Esophagus (tissue), 2 donors: Measurements from ENCODE around the gene VPS37B. TPM values are rescaled to one million over a fixed set of nuclear protein-coding genes. Genes with fewer than 3 reads are reported as not detected.
"Not testable (repeated sequence)": the region's sequence is repeated elsewhere in the genome, so short reads cannot be mapped to it uniquely, and the experiment has no call there.

Source experiments
- H3K27ac ChIP-seq, 2 donors: one replicate each; pipeline ENCODE4 v1.5.1; 2013; ENCODE audit warnings: low read depth in 2 of 2, mild to moderate bottlenecking in 2 of 2, inconsistent platforms in 1 of 2, low read length in 1 of 2, moderate library complexity in 1 of 2
- H3K27me3 ChIP-seq, 2 donors: one replicate each; pipeline ENCODE4 v1.6.1; 2013; ENCODE audit warnings: low read length in 2 of 2, control low read depth in 1 of 2, mild to moderate bottlenecking in 1 of 2; ENCODE audit not compliant: insufficient read depth in 2 of 2, control insufficient read depth in 1 of 2
- H3K36me3 ChIP-seq, 2 donors: one replicate each; pipeline ENCODE4 v1.6.1; 2013; ENCODE audit warnings: low read length in 1 of 2; ENCODE audit not compliant: control insufficient read depth in 2 of 2, insufficient read depth in 2 of 2
- H3K4me1 ChIP-seq, 2 donors: one replicate each; pipeline ENCODE4 v1.6.1; 2013; ENCODE audit warnings: low read length in 1 of 2; ENCODE audit not compliant: control insufficient read depth in 2 of 2, insufficient read depth in 2 of 2
- H3K4me3 ChIP-seq, 2 donors: one replicate each; pipeline ENCODE4 v1.5.1; 2013; ENCODE audit warnings: low read length in 2 of 2, mild to moderate bottlenecking in 2 of 2, low read depth in 1 of 2, moderate library complexity in 1 of 2
- H3K9me3 ChIP-seq, 2 donors: one replicate each; pipeline ENCODE4 v1.6.1; 2013; ENCODE audit warnings: mild to moderate bottlenecking in 2 of 2, low read depth in 1 of 2, low read length in 1 of 2, moderate library complexity in 1 of 2; ENCODE audit not compliant: control insufficient read depth in 2 of 2, insufficient read depth in 1 of 2
- WGBS, 2 donors: extraction: QIAGEN DNeasy Blood & Tissue Kit; methylation state at CpG; one replicate each; pipeline ENCODE4 v1.1.7; 2013; 5-methylcytosine and 5-hydroxymethylcytosine counted together
- polyA plus RNA-seq, 2 donors: library from polyadenylated mRNA; stranded (reverse); fragments of 200-250 nt; gene quantifications; one replicate each; pipeline ENCODE4 v1.2.3, GENCODE V29; 2013
- donor health status: healthy with polysubstance abuse.
- donor health status: Bipolar disorder and iron deficiency.

VPS37B gene, protein sequence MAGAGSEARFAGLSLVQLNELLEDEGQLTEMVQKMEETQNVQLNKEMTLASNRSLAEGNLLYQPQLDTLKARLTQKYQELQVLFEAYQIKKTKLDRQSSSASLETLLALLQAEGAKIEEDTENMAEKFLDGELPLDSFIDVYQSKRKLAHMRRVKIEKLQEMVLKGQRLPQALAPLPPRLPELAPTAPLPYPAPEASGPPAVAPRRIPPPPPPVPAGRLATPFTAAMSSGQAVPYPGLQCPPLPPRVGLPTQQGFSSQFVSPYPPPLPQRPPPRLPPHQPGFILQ
- polyA plus RNA-seq: 10 to 100 TPM; 50.2 to 81.4 TPM

DNA sequence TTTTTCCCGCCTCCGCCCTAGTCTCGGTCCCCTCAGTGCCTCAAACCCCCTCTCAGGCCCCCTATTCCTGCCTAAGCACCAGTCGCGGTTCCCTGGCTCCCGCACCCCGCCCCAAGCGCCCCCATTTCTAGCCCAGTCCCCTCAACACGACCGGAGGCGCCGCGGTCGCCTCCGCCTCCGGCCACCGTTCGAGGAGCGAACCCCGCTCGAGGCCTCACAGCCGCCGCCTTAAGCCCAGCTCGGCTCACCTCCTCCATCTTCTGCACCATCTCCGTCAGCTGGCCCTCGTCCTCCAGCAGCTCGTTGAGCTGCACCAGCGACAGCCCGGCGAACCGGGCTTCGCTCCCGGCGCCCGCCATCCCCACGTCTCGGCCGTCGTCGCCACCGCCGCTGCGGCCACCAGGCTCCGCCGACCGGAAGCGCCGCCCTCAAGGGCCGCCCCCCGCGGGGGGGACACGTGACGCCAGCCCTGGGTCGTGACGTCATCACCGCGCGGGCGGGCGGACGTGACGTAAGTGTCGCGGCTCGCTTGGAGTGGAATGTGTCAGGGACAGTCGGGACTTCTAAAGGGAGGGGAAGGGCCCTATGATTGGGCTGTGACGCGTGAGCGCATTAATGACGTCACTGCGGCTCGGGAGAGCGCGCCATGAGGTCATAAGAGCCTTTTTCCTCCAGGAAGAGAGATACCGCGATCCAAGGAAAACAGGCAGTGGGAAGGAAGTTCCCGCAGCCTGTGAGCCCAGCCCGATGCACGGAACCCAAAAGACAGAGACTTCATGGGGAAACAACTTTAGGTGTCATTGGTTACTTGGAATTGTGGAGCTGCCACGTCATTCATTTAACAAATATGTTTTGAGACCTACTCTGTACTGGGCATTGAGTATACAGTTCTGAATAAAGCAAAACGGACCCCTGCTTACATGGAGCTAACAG, at the start of gene VPS37B:
TSS of gene VPS37B (minus strand) at position 421 of the 933 bp plus-strand sequence. CDS start at position 359, 62 bp downstream.
- H3K27me3 ChIP-seq: no peaks in the 10 kb centered on the region
- peak within 1 kb of the TSS; percentile 89 to 95 for H3K27ac ChIP-seq
- peak within 1 kb of the TSS; percentile 74 to 85 for H3K4me3 ChIP-seq
- WGBS, 2 donors: 8 to 10% methylated on average over 66 to 81 of the region's 81 CpGs
- no peaks in the 10 kb centered on the region for H3K9me3 ChIP-seq
- peaks cover 0 to 2% of the 10 kb centered on the region in 2 donors for H3K4me1 ChIP-seq
- no peaks in the 10 kb centered on the region for H3K36me3 ChIP-seq

DNA sequence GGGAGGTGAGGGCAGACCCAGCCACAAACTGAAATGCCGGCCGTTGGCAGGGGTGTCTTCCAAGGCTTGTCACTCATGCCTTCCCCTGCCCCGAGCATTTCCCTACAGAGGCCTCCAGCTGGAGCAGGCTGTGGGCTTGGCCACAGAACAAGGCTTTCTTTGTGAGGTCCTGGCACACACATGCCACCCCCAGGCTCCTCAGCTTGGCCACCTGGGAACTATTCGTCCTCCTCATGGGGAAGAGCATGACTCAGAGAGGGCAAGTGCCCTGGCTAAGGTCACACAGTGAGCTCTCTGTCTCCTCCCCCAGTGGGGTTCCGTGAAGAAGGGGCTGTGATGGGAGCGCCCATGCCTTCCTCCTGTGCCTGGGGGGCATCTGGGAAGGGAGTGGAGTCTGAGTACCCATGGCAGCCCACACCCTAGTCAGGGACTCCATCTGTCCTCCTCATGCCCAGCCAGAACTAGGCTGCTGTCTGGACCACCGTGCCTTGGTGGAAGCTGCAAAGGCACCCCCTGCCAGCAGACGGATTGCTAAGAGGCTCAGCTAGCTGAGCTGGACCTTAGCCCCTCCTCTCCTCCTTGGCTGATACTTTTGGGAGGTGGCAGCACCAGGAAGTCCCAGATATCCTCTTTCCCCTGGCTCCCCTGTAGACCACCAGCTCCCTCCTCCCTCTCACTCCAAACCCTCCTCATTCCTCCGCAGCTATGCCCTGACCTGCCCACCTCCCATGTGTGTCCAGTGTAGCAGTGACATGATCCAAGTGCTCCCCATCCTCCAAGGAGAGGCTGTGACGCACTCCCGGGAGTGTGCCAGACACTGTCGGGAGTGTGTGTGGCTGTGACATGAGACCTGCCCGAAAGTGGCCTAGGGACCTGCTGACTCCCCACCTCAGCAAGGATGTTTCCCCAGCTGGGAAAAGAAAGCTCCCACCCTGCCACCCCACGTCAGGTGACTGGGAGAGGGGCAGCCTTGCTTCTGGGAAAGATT, 49.0 kb upstream of the VPS37B start:
- H3K27ac ChIP-seq: peak overlapping the region in 1 of 2 donors; percentile 34
- no peaks in the 10 kb centered on the region for H3K36me3 ChIP-seq
- H3K4me3 ChIP-seq: no peak overlapping the region
- H3K4me1 ChIP-seq: peaks cover 0 to 37% of the 10 kb centered on the region in 2 donors
- WGBS, 2 donors: 52 to 55% methylated on average over 14 of the region's 14 CpGs
- H3K27me3 ChIP-seq: no peaks in the 10 kb centered on the region
- no peaks in the 10 kb centered on the region for H3K9me3 ChIP-seq

- Histone ChIP-seq H3K27me3 (no peaks in the 10 kb centered on the region), H3K4me1 (peaks cover 0 to 37% of the 10 kb centered on the region in 2 donors), H3K9me3 (no peaks in the 10 kb centered on the region), H3K36me3 (no peaks in the 10 kb centered on the region), H3K4me3 (no peak overlapping the region), H3K27ac (peak overlapping the region in 1 of 2 donors; percentile 59)
- WGBS, 2 donors: 69 to 77% methylated on average over 13 of the region's 13 CpGs
These were observed 47.3 kb upstream of the VPS37B start for GRCh38 chr12:122943196-122943595.

DNA sequence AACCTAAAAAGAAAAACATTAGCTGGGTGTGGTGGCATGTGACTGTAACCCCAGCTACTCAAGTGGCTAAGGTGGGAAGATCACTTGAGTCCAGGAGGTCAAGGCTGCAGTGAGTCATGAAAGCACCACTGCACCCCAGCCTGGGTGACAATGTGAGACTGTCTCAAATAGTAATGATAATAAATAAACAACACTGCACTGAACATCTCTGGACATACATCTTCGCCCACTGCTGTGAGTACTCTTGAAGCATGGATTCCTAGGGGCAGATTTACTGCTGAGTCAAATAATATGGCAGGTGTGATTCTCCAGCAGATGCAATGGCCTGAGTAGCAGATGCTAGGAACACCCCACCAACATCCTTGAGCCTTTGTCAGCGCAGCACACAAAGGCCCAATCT, 46.7 kb upstream of the VPS37B start:
- H3K9me3 ChIP-seq: no peaks in the 10 kb centered on the region
- H3K4me1 ChIP-seq: peaks cover 0 to 35% of the 10 kb centered on the region in 2 donors
- peak overlapping the region in 1 of 2 donors; percentile 59 for H3K27ac ChIP-seq
- no peaks in the 10 kb centered on the region for H3K36me3 ChIP-seq
- H3K4me3 ChIP-seq: no peak overlapping the region
- 93 to 96% methylated on average over 2 of the region's 2 CpGs for WGBS, 2 donors
- no peaks in the 10 kb centered on the region for H3K27me3 ChIP-seq

DNA sequence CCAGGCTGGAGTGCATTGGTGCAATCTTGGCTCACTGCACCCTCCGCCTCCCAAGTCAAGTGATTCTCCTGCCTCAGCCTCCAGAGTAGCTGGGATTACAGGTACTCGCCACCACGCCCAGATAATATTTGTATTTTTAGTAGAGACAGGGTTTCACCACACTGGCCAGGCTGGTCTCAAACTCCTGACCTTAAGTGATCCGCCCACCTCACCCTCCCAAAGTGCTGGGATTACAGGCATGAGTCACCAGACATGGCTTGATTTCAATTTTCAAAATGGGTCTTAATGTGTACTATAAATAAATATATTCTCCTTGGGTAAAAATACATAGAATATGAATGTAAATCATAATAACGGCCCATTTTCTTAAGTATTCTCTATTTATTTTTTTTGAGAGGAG, 45.4 kb upstream of the VPS37B start:
- WGBS, 2 donors: 62 to 75% methylated on average over 5 of the region's 5 CpGs

DNA sequence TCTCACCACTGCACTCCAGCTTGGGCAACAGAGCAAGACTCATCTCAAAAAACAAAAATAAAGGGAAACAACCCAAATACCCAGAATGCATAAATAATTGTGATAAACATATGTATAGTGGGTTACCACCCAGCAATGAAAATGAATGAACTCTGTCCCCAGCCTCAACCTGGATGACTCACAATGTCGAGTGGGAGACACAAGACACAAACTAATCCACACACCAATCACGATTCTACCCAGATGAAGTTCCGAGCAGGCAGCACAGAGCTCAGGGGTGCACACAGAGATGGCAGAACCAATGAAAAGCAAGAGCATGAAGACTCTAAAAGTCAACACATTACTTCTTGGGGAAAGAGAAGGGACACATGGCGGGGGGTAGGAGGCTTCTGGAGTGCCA, 43.2 kb upstream of the VPS37B start:
- Histone ChIP-seq H3K4me1 (peaks cover 0 to 6% of the 10 kb centered on the region in 2 donors), H3K4me3 (no peak overlapping the region), H3K36me3 (no peaks in the 10 kb centered on the region), H3K27ac (no peak overlapping the region), H3K27me3 (no peaks in the 10 kb centered on the region), H3K9me3 (no peaks in the 10 kb centered on the region)
- WGBS, 2 donors: 78 to 87% methylated on average over 4 of the region's 4 CpGs

More for the DNA sequence above, 45.4 kb upstream of the VPS37B start:
- H3K27me3 ChIP-seq, H3K9me3 ChIP-seq, H3K36me3 ChIP-seq, H3K4me3 ChIP-seq, H3K27ac ChIP-seq: not testable (repeated sequence)
- peaks cover 0 to 24% of the 10 kb centered on the region in 2 donors for H3K4me1 ChIP-seq

DNA sequence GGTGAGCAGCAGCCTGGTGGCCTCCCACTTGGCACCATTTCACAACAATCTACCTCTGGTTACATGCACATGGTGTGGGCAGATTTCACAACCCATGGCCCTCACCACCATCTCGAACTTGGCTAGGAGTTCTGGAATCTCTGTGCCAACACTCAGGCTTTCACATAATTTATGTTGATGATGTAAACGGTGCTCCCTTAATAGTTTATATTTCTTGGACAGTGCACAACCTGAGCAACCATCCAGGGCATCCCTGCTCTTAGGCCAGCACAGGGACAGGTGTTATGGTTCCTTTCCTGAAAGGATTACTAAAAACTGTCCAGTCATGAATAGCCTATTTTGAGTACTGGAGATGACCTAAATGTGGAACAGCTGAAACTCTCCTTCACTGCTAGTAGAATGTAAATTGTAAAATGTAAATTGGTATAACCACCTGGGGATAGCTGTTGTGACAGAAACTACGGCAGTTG, 41.7 kb upstream of the VPS37B start:
- no peak overlapping the region for H3K4me3 ChIP-seq
- peaks cover 0 to 6% of the 10 kb centered on the region in 2 donors for H3K4me1 ChIP-seq
- H3K27me3 ChIP-seq: no peaks in the 10 kb centered on the region
- no peaks in the 10 kb centered on the region for H3K36me3 ChIP-seq
- H3K9me3 ChIP-seq: no peaks in the 10 kb centered on the region
- H3K27ac ChIP-seq: no peak overlapping the region
- 71 to 75% methylated on average over 3 of the region's 3 CpGs for WGBS, 2 donors

GRCh38 chr12:122935318-122935717, 39.4 kb upstream of the VPS37B start:
- Histone ChIP-seq H3K4me3 (no peak overlapping the region), H3K36me3 (no peaks in the 10 kb centered on the region), H3K9me3 (no peaks in the 10 kb centered on the region), H3K4me1 (no peaks in the 10 kb centered on the region), H3K27ac (no peak overlapping the region), H3K27me3 (no peaks in the 10 kb centered on the region)
- WGBS, 2 donors: 92% methylated on average over 8 of the region's 8 CpGs

- 75 to 79% methylated on average over 3 of the region's 3 CpGs for WGBS, 2 donors
- H3K27me3 ChIP-seq: no peaks in the 10 kb centered on the region
- no peaks in the 10 kb centered on the region for H3K36me3 ChIP-seq
- H3K4me3 ChIP-seq: no peak overlapping the region
- peaks cover 0 to 3% of the 10 kb centered on the region in 2 donors for H3K9me3 ChIP-seq
- H3K4me1 ChIP-seq: no peaks in the 10 kb centered on the region
- no peak overlapping the region for H3K27ac ChIP-seq
These were observed 38.8 kb upstream of the VPS37B start for GRCh38 chr12:122934722-122935121.
